Lower leg skin (tissue), 3 donors: Measurements from ENCODE around the gene SUMF2.

ENCODE experiments used
- CTCF ChIP-seq, 3 donors: fragments of 450-650 bp; IDR thresholded peaks; one replicate each; pipeline ENCODE4 v1.5.1; 2016; ENCODE audit warnings: antibody characterized with exemption in 3 of 3, mild to moderate bottlenecking in 3 of 3, moderate library complexity in 2 of 3
- POLR2A ChIP-seq, 2 donors: fragments of 450-650 bp; IDR thresholded peaks; one replicate each; pipeline ENCODE4 v1.6.1; 2016 to 2017; ENCODE audit warnings: antibody characterized with exemption in 2 of 2, mild to moderate bottlenecking in 1 of 2, moderate library complexity in 1 of 2

DNA sequence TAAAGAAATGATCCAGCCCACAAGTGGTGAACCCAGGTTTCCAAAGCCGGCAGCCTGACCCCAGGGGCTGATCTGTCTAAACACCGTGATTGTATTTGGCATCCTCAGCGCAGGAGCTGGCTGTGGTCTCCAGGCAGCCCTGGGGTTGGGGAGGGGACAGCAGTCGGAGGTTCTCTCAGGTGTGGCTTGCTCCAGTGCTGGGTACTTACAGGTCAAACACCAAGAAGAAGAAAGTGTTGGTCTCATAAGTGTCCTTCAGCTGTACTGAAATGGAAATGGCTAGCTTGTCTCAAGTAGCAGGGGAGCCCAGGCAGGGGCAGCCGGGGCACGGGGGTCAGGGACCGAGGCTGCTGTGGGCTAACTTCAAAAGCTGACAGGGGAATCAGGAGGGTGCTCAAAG is 22.7 kb downstream of the SUMF2 start:
- no peak for TF ChIP-seq CTCF (IDR thresholded peaks at IDR 0.05)
- no peak for TF ChIP-seq POLR2A (IDR thresholded peaks at IDR 0.05)
